ENCODE measurements around the gene MAN1C1.
A peak's percentile ranks its signal among the peaks of the same experiment; 100 is the strongest.
"Not testable (repeated sequence)": the region's sequence is repeated elsewhere in the genome, so short reads cannot be mapped to it uniquely, and the experiment has no call there.

MAN1C1 gene

DNA sequence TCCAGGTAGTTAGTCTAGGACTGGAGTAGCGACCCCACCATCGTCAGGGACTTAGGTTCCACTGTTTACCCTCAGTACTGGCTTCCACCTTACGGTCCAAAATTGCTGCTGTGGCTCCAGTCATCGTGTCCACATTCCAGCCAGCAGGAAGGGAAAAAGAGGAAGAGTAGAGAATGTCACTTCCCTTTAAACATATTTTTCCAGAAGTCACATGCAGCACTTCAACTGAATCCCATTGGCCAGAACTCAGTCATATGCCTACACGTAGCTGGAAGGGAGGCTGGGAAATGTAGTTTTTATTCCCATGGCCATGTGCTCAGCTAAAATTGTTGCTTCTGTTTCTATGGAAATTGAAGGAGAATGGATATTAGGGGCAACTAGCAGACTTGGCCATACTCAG, 99.3 kb downstream of the MAN1C1 start:
- DNase-seq (ENCODE audit: low spot score): peak; percentile 35

DNA sequence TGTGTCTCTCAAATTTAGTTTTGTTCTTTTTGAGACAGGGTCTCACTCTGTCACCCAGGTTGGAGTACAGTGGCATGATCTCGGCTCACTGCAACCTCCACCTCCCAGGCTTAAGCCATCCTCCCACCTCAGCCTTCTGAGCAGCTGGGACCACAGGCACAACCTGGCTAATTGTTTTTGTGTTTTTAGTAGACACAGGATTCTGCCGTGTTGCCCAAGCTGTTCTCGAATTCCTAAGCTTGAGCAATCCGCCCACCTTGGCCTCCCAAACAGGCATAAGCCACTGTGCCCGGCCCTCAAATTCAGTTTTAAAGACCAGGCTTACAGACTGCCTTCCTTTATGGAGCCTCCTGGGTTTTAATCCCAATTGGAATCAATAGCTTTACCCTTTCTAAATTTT, 99.7 kb downstream of the MAN1C1 start:
- no peak for DNase-seq (ENCODE audit: low spot score)

GRCh38 chr1:25718732-25719131, 102.1 kb downstream of the MAN1C1 start:
- DNase-seq (ENCODE audit: low spot score): no peak

DNA sequence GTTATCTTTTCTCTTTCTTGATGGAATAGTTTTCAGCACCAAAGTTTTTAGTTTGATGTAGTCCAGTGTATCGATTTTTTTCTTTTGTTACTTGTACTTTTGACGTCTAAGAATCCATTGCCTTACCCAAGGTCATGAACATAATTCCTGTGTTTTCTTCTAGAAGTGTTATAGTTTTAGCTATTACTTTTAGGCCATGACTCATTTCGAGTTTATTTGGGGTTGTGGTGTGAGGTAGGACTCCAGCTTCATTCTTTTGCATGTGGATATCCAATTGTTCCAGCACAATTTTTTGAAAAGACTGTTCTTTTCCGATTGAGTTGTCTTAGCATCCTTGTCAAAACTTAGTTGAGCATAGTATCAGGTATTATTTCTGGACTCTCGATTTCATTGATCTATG, 104.0 kb downstream of the MAN1C1 start:
- no peak for DNase-seq (ENCODE audit: low spot score)

DNA sequence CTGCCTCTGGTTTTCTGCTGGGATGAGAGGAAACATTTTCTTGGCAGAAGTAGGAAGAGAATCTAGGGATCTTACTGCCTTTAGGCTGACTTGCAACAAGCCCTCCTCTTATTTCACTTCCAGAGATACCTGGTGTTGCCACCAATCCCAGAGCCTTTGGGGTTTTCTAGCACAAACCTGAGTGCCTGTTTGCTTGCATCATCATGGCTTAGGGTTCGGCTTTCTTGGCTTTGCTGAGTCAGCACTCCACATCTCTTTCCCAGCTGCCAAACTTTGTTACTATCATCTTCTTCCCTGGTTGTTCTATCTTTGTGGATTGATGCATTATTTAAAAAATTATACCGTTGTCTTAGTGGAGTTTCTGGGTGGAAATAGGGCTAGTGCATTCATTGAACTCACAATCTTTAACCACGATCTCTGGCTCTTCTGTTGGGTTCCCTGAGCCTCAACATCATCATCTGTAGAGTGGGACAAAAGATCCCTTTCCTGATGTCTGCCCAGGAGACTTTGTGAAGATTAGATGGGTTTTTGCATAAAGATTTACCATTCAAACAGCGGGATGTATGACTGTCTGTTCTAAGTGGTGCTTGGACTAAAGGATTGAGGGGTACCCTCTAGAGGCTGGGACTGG, 106.8 kb downstream of the MAN1C1 start:
- DNase-seq (ENCODE audit: low spot score): no peak

- DNase-seq (ENCODE audit: low spot score): no peak
Measured at GRCh38 chr1:25724201-25724600, 107.6 kb downstream of the MAN1C1 start.

DNA sequence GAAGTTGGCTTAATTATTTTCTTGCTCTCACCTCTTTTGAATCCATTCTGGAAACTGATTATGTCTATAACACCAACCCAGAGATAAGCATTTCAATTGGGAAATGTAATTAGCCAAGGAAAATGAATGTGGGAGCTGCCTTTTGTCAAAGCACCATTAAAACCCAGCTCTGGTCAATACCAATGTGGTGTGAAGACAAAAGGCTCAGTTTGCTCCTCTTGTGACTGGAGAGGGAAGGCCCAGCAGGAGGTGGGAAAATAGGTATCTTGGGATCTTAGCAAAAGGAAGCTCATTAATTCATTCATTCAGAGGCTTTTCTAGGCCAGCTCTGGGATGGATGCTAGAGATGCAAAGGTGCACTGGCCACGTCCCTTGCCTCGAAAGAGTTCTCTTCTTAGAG, 108.4 kb downstream of the MAN1C1 start:
- no peak for DNase-seq (ENCODE audit: low spot score)

DNA sequence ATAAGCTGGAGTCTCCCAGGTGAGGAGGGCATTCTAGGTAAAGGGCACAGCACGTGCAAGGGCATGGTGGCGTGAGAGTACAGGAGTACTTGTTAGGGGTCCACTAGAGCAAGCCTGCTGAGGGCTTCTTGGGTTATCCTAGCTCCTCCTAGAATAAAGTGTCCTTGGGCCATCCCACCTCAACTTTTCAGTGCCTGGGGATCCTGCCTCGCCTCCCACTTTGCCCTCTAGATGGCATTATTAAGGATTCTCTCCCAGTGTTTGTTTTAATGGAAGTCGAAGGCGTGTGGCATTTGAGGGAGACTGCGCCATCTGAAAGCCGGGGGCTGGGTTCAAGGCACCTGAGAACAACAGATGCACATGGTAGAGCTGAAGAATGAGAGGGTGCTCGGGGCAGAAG, 108.9 kb downstream of the MAN1C1 start:
- DNase-seq (ENCODE audit: low spot score): no peak

- no peak for DNase-seq (ENCODE audit: low spot score)
Measured at GRCh38 chr1:25727088-25727487, 110.5 kb downstream of the MAN1C1 start.

DNA sequence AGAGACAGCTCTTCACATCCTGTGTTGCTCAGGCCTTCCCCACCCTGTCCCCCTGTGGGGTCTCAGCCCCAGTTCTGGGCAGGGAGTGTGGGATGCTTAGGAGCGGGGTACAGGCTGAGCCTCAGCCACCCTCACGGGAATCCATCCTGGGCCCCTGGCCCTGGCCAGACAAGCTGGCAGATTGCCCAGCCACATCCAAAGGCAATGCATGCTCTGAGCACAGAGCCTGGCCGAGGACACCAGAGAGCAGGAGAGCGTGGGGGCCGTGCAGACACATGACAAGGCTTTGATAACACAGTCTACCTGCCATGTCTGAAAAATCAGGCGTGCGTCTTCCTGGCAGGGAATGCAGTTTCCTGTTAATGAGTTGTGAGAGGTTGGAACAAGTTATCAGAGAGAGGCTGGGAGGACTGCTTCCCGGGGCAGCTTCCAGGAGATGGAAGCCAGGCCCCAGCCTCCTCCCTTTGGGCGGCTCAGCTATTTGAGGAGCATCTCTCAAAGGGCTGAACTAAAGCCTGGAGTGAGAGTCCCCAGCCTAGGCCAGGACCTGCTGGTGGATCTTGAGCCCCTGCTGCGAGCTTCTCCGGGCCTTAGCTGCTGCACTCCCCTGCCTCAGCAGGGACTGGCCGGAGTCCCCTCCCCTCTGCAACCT, 111.2 kb downstream of the MAN1C1 start:
- peak; percentile 73 for DNase-seq (ENCODE audit: low spot score)

DNA sequence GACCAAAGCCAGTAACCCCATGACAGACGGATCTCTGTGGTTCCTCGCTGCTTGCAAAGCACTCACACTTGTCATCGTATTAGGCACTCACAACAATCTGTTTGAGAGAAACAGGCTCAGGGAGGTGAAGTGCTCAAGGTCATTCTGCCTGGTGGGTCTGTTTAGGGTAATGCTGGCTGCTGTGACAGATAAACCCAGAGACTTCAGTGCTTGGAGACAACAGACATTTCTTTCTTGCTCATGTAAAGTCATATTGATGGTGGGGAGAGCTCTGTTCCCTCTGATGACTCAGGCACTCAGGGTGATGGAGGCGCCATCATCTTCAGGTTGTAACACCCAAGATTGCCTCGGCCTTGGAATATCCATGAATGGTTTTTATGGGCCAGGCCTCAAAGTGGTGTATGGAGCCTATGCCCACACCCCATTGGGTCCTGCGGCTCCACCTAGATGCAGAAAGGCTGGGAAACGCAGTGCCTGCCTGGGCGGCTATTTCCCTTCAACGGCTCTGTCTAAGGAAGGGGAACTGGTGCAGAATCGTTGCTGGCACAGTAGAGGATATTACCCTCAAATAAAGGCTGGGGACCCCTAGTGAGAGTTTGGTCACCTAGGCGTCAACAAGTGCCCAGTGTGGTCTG, 111.8 kb downstream of the MAN1C1 start:
- DNase-seq (ENCODE audit: low spot score): no peak

DNA sequence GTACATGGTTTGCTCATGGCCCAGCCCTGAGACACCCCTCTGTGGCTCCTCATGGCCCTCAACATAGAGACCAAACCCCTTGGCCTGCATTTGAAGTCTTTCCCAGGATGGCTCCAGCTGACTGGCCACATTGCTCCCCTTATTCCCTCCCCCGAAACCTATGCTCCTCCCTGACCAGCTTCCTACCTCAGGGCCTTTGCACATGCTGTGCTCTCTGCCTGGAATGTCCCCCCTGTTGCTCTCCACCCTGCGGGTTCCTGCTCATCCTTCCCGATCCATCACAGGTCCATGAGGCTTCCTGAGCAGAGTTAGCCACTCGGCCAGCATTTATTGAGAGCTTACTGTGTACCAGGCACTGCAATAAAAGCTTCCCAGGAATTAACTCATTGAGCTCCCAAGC, 112.5 kb downstream of the MAN1C1 start:
- no peak for DNase-seq (ENCODE audit: low spot score)

DNA sequence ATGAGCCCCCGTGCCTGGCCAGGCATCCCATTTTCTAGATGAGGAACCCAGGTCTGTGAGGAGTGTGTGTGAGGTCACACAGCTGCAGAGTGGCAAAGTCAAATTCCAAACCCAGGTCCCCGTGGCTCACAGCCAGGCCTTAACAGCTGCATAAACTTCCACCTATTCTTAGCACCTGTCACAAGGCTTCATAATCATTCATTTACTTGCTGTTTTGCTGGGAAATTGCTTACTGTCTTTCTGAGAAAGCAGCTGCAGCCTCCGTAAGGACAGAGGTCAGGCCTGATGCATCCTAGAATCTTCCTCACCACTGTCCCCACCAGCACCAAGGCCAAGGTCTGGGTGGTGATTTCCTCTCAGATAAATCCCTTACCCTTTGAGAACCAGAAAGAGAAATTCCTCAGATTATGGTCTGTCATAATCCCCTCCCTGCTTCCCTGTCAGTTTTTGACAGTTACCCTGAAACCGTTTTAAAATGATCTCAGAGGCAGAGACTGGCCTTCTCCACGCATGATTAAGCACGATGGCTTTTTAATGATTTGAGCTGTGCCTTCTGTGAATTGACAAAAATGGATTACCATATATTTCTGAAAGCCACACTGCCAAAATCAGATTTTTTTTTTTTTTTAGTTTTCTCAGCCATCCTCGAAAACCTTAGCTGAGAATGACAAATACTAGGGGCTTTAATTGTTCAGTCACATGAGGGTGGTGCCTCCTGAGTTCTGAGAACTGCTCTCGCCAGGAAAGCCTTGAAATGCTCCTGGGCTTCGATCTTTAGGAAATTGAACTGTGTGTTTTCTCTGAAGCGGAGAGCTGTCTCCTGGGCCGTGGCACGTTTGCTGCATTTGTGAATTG, 113.4 kb downstream of the MAN1C1 start:
- DNase-seq (ENCODE audit: low spot score): no peak

- no peak for DNase-seq (ENCODE audit: low spot score)
Measured at GRCh38 chr1:25731148-25731547, 114.6 kb downstream of the MAN1C1 start.

DNA sequence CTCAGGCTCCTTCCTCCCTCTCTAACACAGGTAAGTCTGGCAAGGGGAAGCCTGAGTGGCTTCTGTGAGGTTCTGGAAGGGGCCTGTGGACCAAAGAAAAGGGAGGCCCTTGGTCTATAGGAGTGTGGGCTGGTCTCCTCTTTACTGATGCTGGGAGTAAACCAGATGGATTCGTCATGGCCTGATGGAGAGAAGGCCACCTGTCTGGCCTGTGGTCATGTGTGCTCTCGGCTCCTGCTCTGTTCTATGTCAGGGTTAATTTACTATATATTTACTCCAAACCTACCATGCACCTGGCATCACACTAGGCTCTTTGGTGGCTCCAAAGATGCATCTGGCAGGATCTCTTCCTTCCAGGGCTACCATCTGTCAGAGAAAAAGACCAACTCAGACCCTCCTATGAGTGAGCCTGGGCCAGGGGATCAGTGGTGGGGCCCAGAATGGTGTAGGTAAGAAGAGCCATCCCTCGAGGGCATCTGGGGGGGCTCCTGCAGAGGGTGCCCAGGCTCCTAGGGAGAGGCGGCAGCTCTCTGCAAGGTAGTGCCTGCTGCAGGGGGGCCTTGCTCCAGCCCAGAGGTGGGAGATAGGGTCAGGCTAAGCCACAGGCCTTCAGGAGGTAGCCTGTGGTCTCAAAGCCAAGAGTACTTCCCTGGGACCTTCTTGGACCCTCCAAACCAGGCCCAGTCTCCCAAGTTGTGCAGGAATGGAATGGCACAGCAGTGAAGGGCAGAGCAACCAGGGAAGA, 115.2 kb downstream of the MAN1C1 start:
- no peak for DNase-seq (ENCODE audit: low spot score)

DNA sequence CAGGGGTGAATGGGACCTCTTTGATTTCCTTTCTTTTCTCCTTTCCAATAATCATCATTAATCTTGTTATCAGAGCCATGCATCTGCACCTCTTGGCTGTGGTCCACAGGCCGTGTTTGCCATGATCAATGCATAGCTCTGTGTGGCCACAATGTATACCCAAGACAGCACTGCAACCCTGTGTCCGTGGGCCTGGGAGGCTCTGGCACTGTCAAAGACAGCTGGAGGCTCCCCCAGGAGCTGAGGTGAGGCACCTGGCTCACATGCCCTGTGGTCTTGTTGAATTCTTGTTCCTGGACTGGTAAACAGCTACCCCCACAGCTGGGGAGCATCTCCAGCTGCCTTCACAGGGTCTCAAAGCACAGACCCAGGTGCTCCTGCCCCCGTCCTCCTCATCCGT, 116.2 kb downstream of the MAN1C1 start:
- DNase-seq (ENCODE audit: low spot score): no peak

DNA sequence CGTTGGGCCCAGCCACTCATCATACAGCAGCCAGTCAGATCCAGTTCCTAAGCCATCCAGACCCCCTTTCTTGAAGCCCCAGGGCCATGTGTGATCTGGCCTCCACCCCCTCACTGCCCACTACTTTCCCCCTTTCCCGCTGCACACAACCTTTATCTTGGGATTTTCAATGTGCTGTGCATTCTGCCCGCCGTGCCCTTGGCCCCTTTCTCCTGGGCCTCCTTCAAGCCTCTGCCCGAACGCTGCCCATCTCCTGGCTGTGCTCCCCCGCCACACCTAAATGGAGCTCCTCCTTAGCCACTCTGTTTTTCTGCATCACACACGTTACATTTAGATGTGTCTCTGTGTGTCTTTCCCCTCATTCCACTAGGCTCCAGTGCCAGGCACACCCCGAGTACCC, 116.7 kb downstream of the MAN1C1 start:
- DNase-seq (ENCODE audit: low spot score): no peak

GRCh38 chr1:25734991-25735390, 118.4 kb downstream of the MAN1C1 start:
- DNase-seq (ENCODE audit: low spot score): not testable (repeated sequence)

- DNase-seq (ENCODE audit: low spot score): no peak
Measured at GRCh38 chr1:25735956-25736529, 119.5 kb downstream of the MAN1C1 start.

- peak; percentile 20 for DNase-seq (ENCODE audit: low spot score)
Measured at GRCh38 chr1:25737130-25737529, 120.5 kb downstream of the MAN1C1 start.

- no peak for DNase-seq (ENCODE audit: low spot score)
Measured at GRCh38 chr1:25738499-25738898, 121.9 kb downstream of the MAN1C1 start.

- no peak for DNase-seq (ENCODE audit: low spot score)
Measured at GRCh38 chr1:25739341-25739740, 122.8 kb downstream of the MAN1C1 start.

Measured in Ammon's horn (tissue), 1 donor.